HEK293T (cell line): ENCODE results near the gene SLC16A14.

ENCODE experiments used
- CTCF ChIA-PET: fragments of 350-600 bp; formaldehyde crosslinking; extraction: SDS; loops from one replicate; lab custom pipeline; 2021; ENCODE audit warnings: antibody characterized with exemption, inconsistent platforms; lab: Yijun Ruan, JAX
- POLR2A ChIA-PET: fragments of 350-600 bp; formaldehyde crosslinking; extraction: SDS; loops from one replicate; lab custom pipeline; 2020; ENCODE audit warnings: antibody characterized with exemption, inconsistent platforms; lab: Yijun Ruan, JAX
- DNase-seq: peaks from one replicate; pipeline ENCODE4 v3.0.0; 2012; ENCODE audit warnings: mixed read lengths; ENCODE audit errors: extremely low spot score
- ARNT ChIP-seq: fragments of 450-650 bp; IDR thresholded peaks from 2 replicates; pipeline ENCODE4 v1.6.1; 2017; ENCODE audit warnings: mild to moderate bottlenecking
- BHLHE40 ChIP-seq: fragments of 450-650 bp; IDR thresholded peaks from 2 replicates; pipeline ENCODE4 v1.6.1; 2016; ENCODE audit warnings: mild to moderate bottlenecking, moderate library complexity, borderline replicate concordance
- CTBP1 ChIP-seq: fragments of 450-650 bp; IDR thresholded peaks from 2 replicates; pipeline ENCODE4 v1.6.1; 2016; ENCODE audit warnings: borderline replicate concordance
- ELF4 ChIP-seq: fragments of 450-650 bp; IDR thresholded peaks from 2 replicates; pipeline ENCODE4 v1.6.1; 2017; ENCODE audit warnings: antibody characterized with exemption
- FOXA1 ChIP-seq: fragments of 450-650 bp; IDR thresholded peaks from 2 replicates; pipeline ENCODE4 v1.6.1; 2016; ENCODE audit warnings: mild to moderate bottlenecking
- FOXK2 ChIP-seq: fragments of 450-650 bp; IDR thresholded peaks from 2 replicates; pipeline ENCODE4 v1.6.1; 2016; ENCODE audit warnings: mild to moderate bottlenecking
- FOXM1 ChIP-seq: fragments of 450-650 bp; IDR thresholded peaks from 2 replicates; pipeline ENCODE4 v1.6.1; 2017; ENCODE audit warnings: mild to moderate bottlenecking, borderline replicate concordance
- HDGF ChIP-seq: fragments of 450-650 bp; IDR thresholded peaks from 2 replicates; pipeline ENCODE4 v1.6.1; 2017; ENCODE audit warnings: antibody characterized with exemption, borderline replicate concordance
- L3MBTL2 ChIP-seq: fragments of 450-650 bp; conservative IDR thresholded peaks from 2 replicates; pipeline ENCODE4 v1.6.1; 2016; ENCODE audit warnings: mild to moderate bottlenecking
- LEF1 ChIP-seq: fragments of 450-650 bp; IDR thresholded peaks from 2 replicates; pipeline ENCODE4 v1.6.1; 2017; ENCODE audit warnings: mild to moderate bottlenecking, borderline replicate concordance
- NFRKB ChIP-seq: fragments of 450-650 bp; IDR thresholded peaks from 2 replicates; pipeline ENCODE4 v1.6.1; 2016; ENCODE audit warnings: mild to moderate bottlenecking, moderate library complexity
- SP1 ChIP-seq: fragments of 450-650 bp; IDR thresholded peaks from 2 replicates; pipeline ENCODE4 v1.6.1; 2017
- SUZ12 ChIP-seq: fragments of 450-650 bp; IDR thresholded peaks from 2 replicates; pipeline ENCODE4 v1.6.1; 2016; ENCODE audit warnings: mild to moderate bottlenecking
- TARDBP ChIP-seq: fragments of 450-650 bp; IDR thresholded peaks from 2 replicates; pipeline ENCODE4 v1.6.1; 2016
- ZNF384 ChIP-seq: fragments of 450-650 bp; IDR thresholded peaks from 2 replicates; pipeline ENCODE4 v1.6.1; 2016
- TF ChIP-seq, protein P1 (sequence below): fragments of 450-650 bp; IDR thresholded peaks from 2 replicates; pipeline ENCODE4 v1.6.1; 2016

SLC16A14 gene

GRCh38 chr2:230050136-230050535 lies 18.6 kb downstream of the SLC16A14 start:
- TF ChIP-seq L3MBTL2 (no peak), FOXK2 (no peak), LEF1 (no peak), HDGF (no peak), FOXA1 (no peak), ZNF384 (no peak), FOXM1 (no peak), BHLHE40 (no peak), ELF4 (no peak), CTBP1 (no peak), ARNT (no peak), NFRKB (no peak), SP1 (no peak), TARDBP (no peak), SUZ12 (no peak)
- TF ChIP-seq, protein P1, sequence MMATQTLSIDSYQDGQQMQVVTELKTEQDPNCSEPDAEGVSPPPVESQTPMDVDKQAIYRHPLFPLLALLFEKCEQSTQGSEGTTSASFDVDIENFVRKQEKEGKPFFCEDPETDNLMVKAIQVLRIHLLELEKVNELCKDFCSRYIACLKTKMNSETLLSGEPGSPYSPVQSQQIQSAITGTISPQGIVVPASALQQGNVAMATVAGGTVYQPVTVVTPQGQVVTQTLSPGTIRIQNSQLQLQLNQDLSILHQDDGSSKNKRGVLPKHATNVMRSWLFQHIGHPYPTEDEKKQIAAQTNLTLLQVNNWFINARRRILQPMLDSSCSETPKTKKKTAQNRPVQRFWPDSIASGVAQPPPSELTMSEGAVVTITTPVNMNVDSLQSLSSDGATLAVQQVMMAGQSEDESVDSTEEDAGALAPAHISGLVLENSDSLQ, result no peak
- CTCF ChIA-PET, result no interaction called here
- POLR2A ChIA-PET, result no interaction called here
- DNase-seq, result no peak

DNA sequence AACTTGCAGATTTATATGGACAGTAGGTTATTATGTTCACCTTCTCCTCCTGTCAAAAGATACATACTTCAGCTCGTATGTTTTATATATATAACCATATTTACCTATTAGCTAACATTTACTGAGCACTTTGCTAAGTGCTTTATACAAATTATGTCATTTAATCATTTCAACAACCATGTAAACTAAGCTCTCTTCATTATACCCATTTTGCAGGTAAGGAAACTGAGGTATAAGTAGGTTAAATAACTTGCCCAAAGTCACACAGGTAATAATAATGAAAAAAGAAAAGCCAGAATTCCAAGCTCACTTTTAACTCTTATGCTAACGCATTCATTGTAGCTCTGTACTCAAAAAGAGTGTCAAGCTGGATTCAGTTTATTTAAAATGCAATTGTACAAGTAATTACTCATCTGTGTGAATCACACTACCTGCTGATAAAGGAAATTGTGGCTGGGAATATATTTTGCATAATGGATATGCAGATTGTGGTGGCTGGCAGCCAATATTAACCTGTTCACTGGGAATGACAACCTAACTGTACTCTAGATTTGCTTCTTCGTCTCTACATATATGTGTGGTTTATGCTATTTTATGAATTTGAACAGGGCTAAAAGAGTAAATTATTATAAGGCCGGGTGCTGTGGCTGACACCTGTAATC lies 20.6 kb downstream of the SLC16A14 start:
- TF ChIP-seq ARNT (no peak), SP1 (no peak), FOXK2 (no peak), NFRKB (no peak), LEF1 (no peak)
- ChIA-PET CTCF (no interaction called here), POLR2A (no interaction called here)
- DNase-seq, result no peak

GRCh38 chr2:230046491-230046890 lies 22.2 kb downstream of the SLC16A14 start:
- TF ChIP-seq ARNT (no peak), TARDBP (no peak), ELF4 (no peak), FOXM1 (no peak), L3MBTL2 (no peak), SUZ12 (no peak), HDGF (no peak), NFRKB (no peak), SP1 (no peak), FOXA1 (no peak), CTBP1 (no peak), FOXK2 (no peak), LEF1 (no peak), BHLHE40 (no peak), ZNF384 (no peak)
- TF ChIP-seq, protein P1, result no peak
- ChIA-PET POLR2A (no interaction called here), CTCF (no interaction called here)
- no peak for DNase-seq

- TF ChIP-seq NFRKB (no peak), HDGF (no peak), TARDBP (no peak), ELF4 (no peak), LEF1 (no peak), FOXM1 (no peak), L3MBTL2 (no peak), ZNF384 (no peak), SUZ12 (no peak), ARNT (no peak), BHLHE40 (no peak), FOXK2 (no peak), SP1 (no peak), FOXA1 (no peak), CTBP1 (no peak)
- TF ChIP-seq, protein P1, result no peak
- DNase-seq, result no peak
- CTCF ChIA-PET, result no interaction called here
- POLR2A ChIA-PET, result no interaction called here
Observed at GRCh38 chr2:230043461-230043860, 25.3 kb downstream of the SLC16A14 start.

DNA sequence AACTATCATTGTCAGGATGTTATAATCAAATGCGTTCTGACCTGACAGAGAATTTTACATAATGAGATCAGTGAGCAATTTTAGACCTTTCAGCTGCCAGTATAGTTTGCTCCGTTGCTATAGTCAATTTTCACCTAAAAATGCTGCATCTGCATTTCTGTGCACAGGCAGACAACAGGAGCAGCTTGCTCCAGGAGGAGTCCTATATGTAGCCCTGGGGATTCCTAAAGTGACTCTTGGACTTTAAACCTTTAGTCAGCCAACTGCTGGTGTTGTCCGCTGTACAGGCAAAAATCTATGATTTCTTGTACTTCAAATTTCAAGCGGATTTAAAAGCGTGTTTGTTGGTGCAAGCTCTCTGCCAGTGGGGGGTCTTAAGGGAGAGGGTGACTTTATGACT lies 25.7 kb downstream of the SLC16A14 start:
- TF ChIP-seq FOXA1 (no peak), ELF4 (no peak), ARNT (no peak), HDGF (no peak), FOXM1 (no peak), TARDBP (no peak), BHLHE40 (no peak), ZNF384 (no peak), SP1 (no peak), L3MBTL2 (no peak), LEF1 (no peak), NFRKB (no peak)
- CTCF ChIA-PET, result no interaction called here
- DNase-seq, result no peak
- POLR2A ChIA-PET, result no interaction called here

DNA sequence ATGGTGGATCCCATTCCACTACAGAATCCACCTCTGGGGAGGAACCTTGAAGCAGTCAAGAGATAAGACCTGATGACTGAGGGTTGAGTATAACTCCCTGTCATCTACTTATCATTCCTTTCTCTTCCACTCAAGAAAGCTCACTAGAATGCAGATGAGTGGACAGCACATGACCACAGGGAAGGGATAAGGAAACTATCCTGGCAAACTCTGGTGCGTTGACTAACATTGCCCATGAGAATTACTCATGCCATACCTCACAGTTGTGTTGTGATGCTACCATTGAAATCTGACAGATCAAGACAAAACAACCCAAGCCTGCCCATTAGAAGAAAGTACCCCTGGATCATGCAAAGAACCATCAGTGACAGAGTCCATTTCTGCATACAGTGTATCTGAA lies 26.5 kb downstream of the SLC16A14 start:
- CTCF ChIA-PET, result no interaction called here
- TF ChIP-seq L3MBTL2, result no peak
- TF ChIP-seq SUZ12, result no peak
- TF ChIP-seq FOXK2, result no peak
- no peak for TF ChIP-seq BHLHE40
- TF ChIP-seq TARDBP, result no peak
- TF ChIP-seq FOXA1, result no peak
- TF ChIP-seq SP1, result no peak
- no peak for TF ChIP-seq ELF4
- no peak for TF ChIP-seq NFRKB
- TF ChIP-seq, protein P1, result no peak
- TF ChIP-seq HDGF, result no peak
- no peak for TF ChIP-seq FOXM1
- no peak for TF ChIP-seq LEF1
- no peak for TF ChIP-seq ARNT
- no peak for TF ChIP-seq CTBP1
- TF ChIP-seq ZNF384, result no peak
- DNase-seq, result no peak
- POLR2A ChIA-PET, result no interaction called here
